Measurements from ENCODE around the gene NUP133.

GRCh38 chr1:229436201-229436600, 71.9 kb downstream of the NUP133 start:
- TF ChIP-seq CTCF (IDR thresholded peaks at IDR 0.05): no peak
- TF ChIP-seq POLR2AphosphoS5 (IDR thresholded peaks at IDR 0.05): no peak
